BLaER1 treated with 17β-estradiol and CSF1 and Interleukin-3, amounts not matched to agents 10 nM and 100 nM (cell line): ENCODE data around the gene RNASE11.
"Not testable (repeated sequence)": the region's sequence is repeated elsewhere in the genome, so short reads cannot be mapped to it uniquely, and the experiment has no call there.

Experiments
- H3K27ac ChIP-seq, 11 experiments: shearing (Covaris generic); formaldehyde crosslinking; 2 replicates each; pipeline ENCODE4 v1.8.1; 2022
- H3K27me3 ChIP-seq, 11 experiments: shearing (Covaris generic); formaldehyde crosslinking; 2 replicates each; pipeline ENCODE4 v1.8.1; 2022
- H3K36me3 ChIP-seq, 11 experiments: shearing (Covaris generic); formaldehyde crosslinking; 2 replicates each; pipeline ENCODE4 v1.8.1; 2022
- H3K4me1 ChIP-seq, 10 experiments: shearing (Covaris generic); formaldehyde crosslinking; 2 replicates each; pipeline ENCODE4 v1.8.1; 2022
- H3K4me2 ChIP-seq, 11 experiments: shearing (Covaris generic); formaldehyde crosslinking; 2 replicates each; pipeline ENCODE4 v1.8.1; 2022
- H3K4me3 ChIP-seq, 10 experiments: shearing (Covaris generic); formaldehyde crosslinking; 2 replicates each; pipeline ENCODE4 v1.8.1; 2022
- H3K9ac ChIP-seq, 11 experiments: shearing (Covaris generic); formaldehyde crosslinking; 2 replicates each; pipeline ENCODE4 v1.8.1; 2022
- H3K9me3 ChIP-seq, 11 experiments: shearing (Covaris generic); formaldehyde crosslinking; replicated peaks in 1 of 11; 2 replicates each; pipeline ENCODE4 v1.8.1; 2022
- H4K20me1 ChIP-seq, 11 experiments: shearing (Covaris generic); formaldehyde crosslinking; 2 replicates each; pipeline ENCODE4 v1.8.1; 2022
- Cebpa-rat ChIP-seq, 11 experiments: shearing (Covaris generic); IDR thresholded peaks; 2 replicates each; pipeline ENCODE4 v1.8.1; 2022

Gene RNASE11

GRCh38 chr14:20569066-20569465 is 18.7 kb downstream of the RNASE11 start:
- no peak overlapping the region for H3K9ac ChIP-seq
- no peak overlapping the region for H3K4me2 ChIP-seq
- H3K4me3 ChIP-seq, result no peak overlapping the region
- H3K27ac ChIP-seq, result no peak overlapping the region
- H3K9me3 ChIP-seq, result peaks cover 20 to 39% (median 33%) of the 10 kb centered on the region in 11 experiments
- H3K36me3 ChIP-seq, result peaks cover 0 to 6% (median 0%) of the 10 kb centered on the region in 11 experiments; a peak in 1 of 22 replicates
- H4K20me1 ChIP-seq, result no peaks in the 10 kb centered on the region
- no peak for TF ChIP-seq Cebpa-rat (IDR thresholded peaks at IDR 0.05)
- no peaks in the 10 kb centered on the region for H3K27me3 ChIP-seq
- no peaks in the 10 kb centered on the region for H3K4me1 ChIP-seq

DNA sequence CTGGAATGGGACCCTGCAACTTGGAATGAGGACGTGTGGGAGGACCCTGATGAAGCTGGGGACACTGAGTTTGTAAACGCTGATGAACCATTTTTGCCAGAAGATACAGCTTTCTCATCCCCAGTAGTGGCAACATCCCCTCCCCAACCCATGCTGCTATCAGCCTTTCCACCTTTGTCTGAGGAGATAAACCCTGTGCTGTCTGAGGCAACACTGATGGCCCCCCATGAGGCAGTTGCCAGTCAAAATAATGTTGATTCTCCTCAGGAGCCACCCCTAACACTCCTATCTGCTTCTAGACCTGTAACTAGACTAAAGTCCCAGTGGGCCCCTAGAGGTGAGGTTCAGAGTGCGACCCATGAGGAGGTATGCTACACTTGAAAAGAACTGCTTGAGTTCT is 19.4 kb downstream of the RNASE11 start:
- no peak overlapping the region for H3K4me2 ChIP-seq
- no peaks in the 10 kb centered on the region for H4K20me1 ChIP-seq
- H3K9me3 ChIP-seq, result peaks cover 20 to 39% (median 33%) of the 10 kb centered on the region in 11 experiments
- H3K36me3 ChIP-seq, result peaks cover 0 to 6% (median 0%) of the 10 kb centered on the region in 11 experiments; a peak in 1 of 22 replicates
- H3K4me1 ChIP-seq, result no peaks in the 10 kb centered on the region
- H3K4me3 ChIP-seq, result no peak overlapping the region
- no peaks in the 10 kb centered on the region for H3K27me3 ChIP-seq
- no peak overlapping the region for H3K9ac ChIP-seq
- H3K27ac ChIP-seq, result no peak overlapping the region
- TF ChIP-seq Cebpa-rat (IDR thresholded peaks at IDR 0.05), result no peak

DNA sequence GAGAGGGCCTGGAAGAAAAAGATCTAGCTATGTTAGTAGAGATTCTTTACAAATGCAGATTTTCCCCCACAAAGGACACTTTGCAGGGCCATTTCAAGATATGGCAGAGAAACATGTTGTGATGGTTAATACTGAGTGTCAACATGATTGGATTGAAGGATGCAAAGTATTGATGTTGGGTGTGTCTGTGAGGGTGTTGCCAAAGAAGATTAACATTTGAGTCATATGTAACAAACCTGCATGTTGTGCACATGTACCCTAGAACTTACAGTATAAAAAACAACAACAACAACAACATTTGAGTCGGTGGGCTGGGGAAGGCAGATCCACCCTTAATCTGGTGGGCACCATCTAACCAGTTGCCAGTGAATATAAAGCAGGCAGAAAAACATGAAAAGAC is 20.6 kb downstream of the RNASE11 start:
- H3K4me1 ChIP-seq, H3K27me3 ChIP-seq, H3K27ac ChIP-seq, H3K9ac ChIP-seq, H3K4me3 ChIP-seq, H3K4me2 ChIP-seq, H4K20me1 ChIP-seq, H3K36me3 ChIP-seq: not testable (repeated sequence)
- H3K9me3 ChIP-seq, result peaks cover 20 to 39% (median 33%) of the 10 kb centered on the region in 11 experiments

- Histone ChIP-seq H3K9ac (no peak overlapping the region), H3K4me1 (no peaks in the 10 kb centered on the region), H3K27me3 (no peaks in the 10 kb centered on the region), H3K9me3 (peaks cover 16 to 22% (median 18%) of the 10 kb centered on the region in 11 experiments), H4K20me1 (no peaks in the 10 kb centered on the region), H3K27ac (no peak overlapping the region), H3K36me3 (peaks cover 0 to 6% (median 0%) of the 10 kb centered on the region in 11 experiments; a peak in 1 of 22 replicates), H3K4me2 (no peak overlapping the region), H3K4me3 (no peak overlapping the region)
- TF ChIP-seq Cebpa-rat (IDR thresholded peaks at IDR 0.05), result no peak
Measured at GRCh38 chr14:20564501-20564997, 23.3 kb downstream of the RNASE11 start.

DNA sequence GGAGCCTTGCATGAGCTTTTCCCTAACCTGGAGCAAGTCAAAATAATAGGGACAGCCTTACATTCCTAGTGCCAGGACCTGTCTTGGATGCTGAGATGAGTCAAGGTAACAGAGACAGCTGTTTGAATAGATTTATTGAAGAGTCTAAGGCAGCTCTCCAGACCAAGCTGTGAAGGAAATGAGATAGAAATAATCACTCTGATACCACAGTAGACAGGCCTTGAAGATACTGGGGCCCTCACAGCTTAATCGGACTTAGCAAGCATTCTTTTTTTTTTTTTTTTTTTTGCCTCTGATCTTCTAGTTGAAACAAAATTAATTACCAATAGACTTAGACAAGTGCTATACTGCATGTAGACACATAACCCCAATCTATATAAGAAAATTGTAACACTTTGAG is 23.8 kb downstream of the RNASE11 start:
- no peak for TF ChIP-seq Cebpa-rat (IDR thresholded peaks at IDR 0.05)
- no peaks in the 10 kb centered on the region for H3K27me3 ChIP-seq
- H3K9me3 ChIP-seq, result peaks cover 10 to 16% (median 12%) of the 10 kb centered on the region in 11 experiments
- no peak overlapping the region for H3K4me3 ChIP-seq
- H3K4me2 ChIP-seq, result no peak overlapping the region
- peaks cover 0 to 6% (median 0%) of the 10 kb centered on the region in 11 experiments; a peak in 1 of 22 replicates for H3K36me3 ChIP-seq
- H3K4me1 ChIP-seq, result no peaks in the 10 kb centered on the region
- no peak overlapping the region for H3K27ac ChIP-seq
- no peaks in the 10 kb centered on the region for H4K20me1 ChIP-seq
- H3K9ac ChIP-seq, result no peak overlapping the region

DNA sequence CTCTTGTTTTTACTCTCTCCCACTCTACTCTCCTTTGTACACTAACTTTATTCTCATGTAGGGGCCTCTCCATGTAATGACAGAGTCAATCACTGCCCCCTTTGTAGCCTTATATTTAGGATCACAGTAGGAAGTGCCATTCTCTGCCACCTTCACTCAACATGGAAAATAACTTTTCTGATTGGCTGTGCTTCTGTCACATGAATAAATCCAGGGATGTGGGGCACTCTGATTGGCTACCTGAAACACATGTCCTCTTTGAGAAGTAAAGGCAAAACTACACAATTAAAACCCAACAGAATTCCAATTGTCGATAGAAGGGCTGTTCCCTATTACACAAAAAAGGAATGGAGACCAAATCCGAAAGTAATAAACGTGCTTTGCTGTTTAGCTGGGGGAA is 26.8 kb downstream of the RNASE11 start, which contains the start of gene RNASE9:
RNASE9 (minus strand) TSS at position 87 of the 400 bp plus-strand sequence.
- no peaks in the 10 kb centered on the region for H3K27me3 ChIP-seq
- H3K36me3 ChIP-seq, result no peaks in the 10 kb centered on the region
- no peak within 1 kb of the TSS for H3K4me2 ChIP-seq
- H3K9ac ChIP-seq, result no peak within 1 kb of the TSS
- no peak for TF ChIP-seq Cebpa-rat (IDR thresholded peaks at IDR 0.05)
- H3K27ac ChIP-seq, result no peak within 1 kb of the TSS
- no peaks in the 10 kb centered on the region for H3K4me1 ChIP-seq
- H4K20me1 ChIP-seq, result no peaks in the 10 kb centered on the region
- H3K4me3 ChIP-seq, result no peak within 1 kb of the TSS
- no peaks in the 10 kb centered on the region; a peak in 1 of 22 replicates for H3K9me3 ChIP-seq

GRCh38 chr14:20559461-20559904 is 28.3 kb downstream of the RNASE11 start:
- Histone ChIP-seq H3K9me3 (no peaks in the 10 kb centered on the region; a peak in 1 of 22 replicates), H3K9ac (no peak overlapping the region), H3K4me3 (no peak overlapping the region), H3K27me3 (no peaks in the 10 kb centered on the region), H3K27ac (no peak overlapping the region), H3K36me3 (no peaks in the 10 kb centered on the region), H3K4me2 (no peak overlapping the region), H3K4me1 (no peaks in the 10 kb centered on the region), H4K20me1 (no peaks in the 10 kb centered on the region)
- TF ChIP-seq Cebpa-rat (IDR thresholded peaks at IDR 0.05), result no peak

GRCh38 chr14:20557212-20557542 is 30.6 kb downstream of the RNASE11 start:
- H3K9ac ChIP-seq, result no peak overlapping the region

GRCh38 chr14:20556500-20557211 is 31.1 kb downstream of the RNASE11 start:
- no peaks in the 10 kb centered on the region; a peak in 1 of 22 replicates for H3K9me3 ChIP-seq
- no peaks in the 10 kb centered on the region for H3K4me1 ChIP-seq
- no peak overlapping the region for H3K4me2 ChIP-seq
- H3K27me3 ChIP-seq, result no peaks in the 10 kb centered on the region
- H3K9ac ChIP-seq, result no peak overlapping the region
- H3K27ac ChIP-seq, result no peak overlapping the region
- TF ChIP-seq Cebpa-rat (IDR thresholded peaks at IDR 0.05), result no peak
- H4K20me1 ChIP-seq, result no peaks in the 10 kb centered on the region
- H3K36me3 ChIP-seq, result no peaks in the 10 kb centered on the region
- H3K4me3 ChIP-seq, result no peak overlapping the region

More at GRCh38 chr14:20557212-20557542, 30.6 kb downstream of the RNASE11 start:
- Histone ChIP-seq H3K27me3 (no peaks in the 10 kb centered on the region), H3K4me2 (no peak overlapping the region), H3K4me1 (no peaks in the 10 kb centered on the region), H3K9me3 (no peaks in the 10 kb centered on the region; a peak in 1 of 22 replicates), H4K20me1 (no peaks in the 10 kb centered on the region), H3K27ac (no peak overlapping the region), H3K36me3 (no peaks in the 10 kb centered on the region), H3K4me3 (no peak overlapping the region)
- TF ChIP-seq Cebpa-rat (IDR thresholded peaks at IDR 0.05), result no peak

- Histone ChIP-seq H3K4me2 (no peak overlapping the region), H3K36me3 (no peaks in the 10 kb centered on the region), H4K20me1 (no peaks in the 10 kb centered on the region), H3K27ac (no peak overlapping the region), H3K9ac (no peak overlapping the region), H3K27me3 (no peaks in the 10 kb centered on the region), H3K9me3 (no peaks in the 10 kb centered on the region; a peak in 1 of 22 replicates), H3K4me1 (no peaks in the 10 kb centered on the region), H3K4me3 (no peak overlapping the region)
- TF ChIP-seq Cebpa-rat (IDR thresholded peaks at IDR 0.05), result no peak
Measured at GRCh38 chr14:20555845-20556244, 32.0 kb downstream of the RNASE11 start.
